ENCODE results near the gene CXCL17.

CXCL17 gene

GRCh38 chr19:42436006-42436405 lies 6.7 kb downstream of the CXCL17 start:
- WGBS (ENCODE audit: extremely low coverage, insufficient coverage, insufficient read length), result no CpG with 5 or more reads among the region's 3 CpGs
- H3K9me3 ChIP-seq (ENCODE audit: insufficient read depth, low read depth, low read length), result no peaks in the 10 kb centered on the region

GRCh38 chr19:42435316-42435715 lies 7.4 kb downstream of the CXCL17 start:
- Histone ChIP-seq H3K79me1 (ENCODE audit: low read length) (no peaks in the 10 kb centered on the region), H3K4me2 (ENCODE audit: low read length) (no peak overlapping the region), H2AFZ (ENCODE audit: insufficient read depth, low read length, poor library complexity) (no peak overlapping the region), H4K12ac (ENCODE audit: low read depth, low read length) (no peak overlapping the region), H3K27ac (ENCODE audit: low read depth, low read length) (no peak overlapping the region), H2AK5ac (ENCODE audit: low read length) (no peak overlapping the region), H3K4me1 (ENCODE audit: control insufficient read depth in 1 of 2, insufficient read depth in 2 of 2, low read length in 2 of 2) (peaks cover 3% of the 10 kb centered on the region in 2 experiments), H3K27me3 (ENCODE audit: insufficient read depth, low read length) (no peaks in the 10 kb centered on the region), H3K9ac (ENCODE audit: low read length) (no peak overlapping the region), H2BK12ac (ENCODE audit: low read length) (no peak overlapping the region), H3K4ac (ENCODE audit: low read depth, low read length) (no peak overlapping the region), H2BK120ac (ENCODE audit: insufficient read depth, low read length, poor library complexity) (no peak overlapping the region), H4K8ac (ENCODE audit: low read depth, low read length) (no peak overlapping the region), H3K18ac (ENCODE audit: low read length) (no peak overlapping the region), H2BK5ac (ENCODE audit: low read depth, low read length, poor library complexity) (no peak overlapping the region), H3K4me3 (ENCODE audit: low read depth, low read length) (no peak overlapping the region), H3K36me3 (ENCODE audit: control insufficient read depth in 1 of 2, insufficient read depth in 2 of 2, low read length in 2 of 2) (no peaks in the 10 kb centered on the region), H4K91ac (ENCODE audit: low read depth, low read length) (no peak overlapping the region), H3K14ac (ENCODE audit: low read length) (no peak overlapping the region), H3K79me2 (ENCODE audit: control insufficient read depth, insufficient read depth, low read length, poor library complexity) (no peaks in the 10 kb centered on the region), H3K23ac (ENCODE audit: low read length) (no peak overlapping the region), H3K9me3 (ENCODE audit: insufficient read depth, low read depth, low read length) (no peaks in the 10 kb centered on the region)
- DNase-seq, result no peak
- no CpG with 5 or more reads among the region's 6 CpGs for WGBS (ENCODE audit: extremely low coverage, insufficient coverage, insufficient read length)

More at GRCh38 chr19:42436006-42436405, 6.7 kb downstream of the CXCL17 start:
- Histone ChIP-seq H4K91ac (ENCODE audit: low read depth, low read length) (no peak overlapping the region), H3K4me3 (ENCODE audit: low read depth, low read length) (no peak overlapping the region), H3K4ac (ENCODE audit: low read depth, low read length) (no peak overlapping the region), H3K4me2 (ENCODE audit: low read length) (no peak overlapping the region), H3K4me1 (ENCODE audit: control insufficient read depth in 1 of 2, insufficient read depth in 2 of 2, low read length in 2 of 2) (peaks cover 7 to 8% of the 10 kb centered on the region in 2 experiments), H2AK5ac (ENCODE audit: low read length) (no peak overlapping the region), H2AFZ (ENCODE audit: insufficient read depth, low read length, poor library complexity) (no peak overlapping the region), H2BK12ac (ENCODE audit: low read length) (no peak overlapping the region), H4K12ac (ENCODE audit: low read depth, low read length) (no peak overlapping the region), H3K9ac (ENCODE audit: low read length) (no peak overlapping the region), H2BK120ac (ENCODE audit: insufficient read depth, low read length, poor library complexity) (no peak overlapping the region), H3K36me3 (ENCODE audit: control insufficient read depth in 1 of 2, insufficient read depth in 2 of 2, low read length in 2 of 2) (no peaks in the 10 kb centered on the region), H3K27ac (ENCODE audit: low read depth, low read length) (no peak overlapping the region), H3K79me1 (ENCODE audit: low read length) (no peaks in the 10 kb centered on the region), H3K23ac (ENCODE audit: low read length) (no peak overlapping the region), H3K27me3 (ENCODE audit: insufficient read depth, low read length) (no peaks in the 10 kb centered on the region), H3K14ac (ENCODE audit: low read length) (no peak overlapping the region), H3K79me2 (ENCODE audit: control insufficient read depth, insufficient read depth, low read length, poor library complexity) (no peaks in the 10 kb centered on the region), H3K18ac (ENCODE audit: low read length) (no peak overlapping the region), H4K8ac (ENCODE audit: low read depth, low read length) (no peak overlapping the region), H2BK5ac (ENCODE audit: low read depth, low read length, poor library complexity) (no peak overlapping the region)
- no peak for DNase-seq

GRCh38 chr19:42433503-42434260 lies 9.1 kb downstream of the CXCL17 start:
- H2AK5ac ChIP-seq (ENCODE audit: low read length), result no peak overlapping the region
- no peak overlapping the region for H2BK120ac ChIP-seq (ENCODE audit: insufficient read depth, low read length, poor library complexity)
- no peak overlapping the region for H3K18ac ChIP-seq (ENCODE audit: low read length)
- H3K9me3 ChIP-seq (ENCODE audit: insufficient read depth, low read depth, low read length), result no peaks in the 10 kb centered on the region
- H3K14ac ChIP-seq (ENCODE audit: low read length), result no peak overlapping the region
- H3K27ac ChIP-seq (ENCODE audit: low read depth, low read length), result no peak overlapping the region
- no peak overlapping the region for H4K8ac ChIP-seq (ENCODE audit: low read depth, low read length)
- no peak overlapping the region for H3K4me2 ChIP-seq (ENCODE audit: low read length)
- no peak overlapping the region for H3K23ac ChIP-seq (ENCODE audit: low read length)
- H3K4me1 ChIP-seq (ENCODE audit: control insufficient read depth in 1 of 2, insufficient read depth in 2 of 2, low read length in 2 of 2), result peaks cover 3% of the 10 kb centered on the region in 2 experiments
- H4K91ac ChIP-seq (ENCODE audit: low read depth, low read length), result no peak overlapping the region
- no peak overlapping the region for H4K12ac ChIP-seq (ENCODE audit: low read depth, low read length)
- no peaks in the 10 kb centered on the region for H3K79me1 ChIP-seq (ENCODE audit: low read length)
- no peaks in the 10 kb centered on the region for H3K79me2 ChIP-seq (ENCODE audit: control insufficient read depth, insufficient read depth, low read length, poor library complexity)
- no peak overlapping the region for H2BK5ac ChIP-seq (ENCODE audit: low read depth, low read length, poor library complexity)
- no peak overlapping the region for H2AFZ ChIP-seq (ENCODE audit: insufficient read depth, low read length, poor library complexity)
- H3K4ac ChIP-seq (ENCODE audit: low read depth, low read length), result no peak overlapping the region
- peak; percentile 46 to 80 for DNase-seq
- no CpG with 5 or more reads among the region's 9 CpGs for WGBS (ENCODE audit: extremely low coverage, insufficient coverage, insufficient read length)
- H3K36me3 ChIP-seq (ENCODE audit: control insufficient read depth in 1 of 2, insufficient read depth in 2 of 2, low read length in 2 of 2), result no peaks in the 10 kb centered on the region
- H3K27me3 ChIP-seq (ENCODE audit: insufficient read depth, low read length), result no peaks in the 10 kb centered on the region
- no peak overlapping the region for H2BK12ac ChIP-seq (ENCODE audit: low read length)
- no peak overlapping the region for H3K4me3 ChIP-seq (ENCODE audit: low read depth, low read length)
- no peak overlapping the region for H3K9ac ChIP-seq (ENCODE audit: low read length)

GRCh38 chr19:42431486-42431885 lies 11.3 kb downstream of the CXCL17 start:
- Histone ChIP-seq H2BK120ac (ENCODE audit: insufficient read depth, low read length, poor library complexity) (no peak overlapping the region), H2BK5ac (ENCODE audit: low read depth, low read length, poor library complexity) (no peak overlapping the region), H3K4me2 (ENCODE audit: low read length) (no peak overlapping the region), H3K79me1 (ENCODE audit: low read length) (no peaks in the 10 kb centered on the region), H3K23ac (ENCODE audit: low read length) (no peak overlapping the region), H3K4me1 (ENCODE audit: control insufficient read depth in 1 of 2, insufficient read depth in 2 of 2, low read length in 2 of 2) (peaks cover 3% of the 10 kb centered on the region in 2 experiments), H3K9me3 (ENCODE audit: insufficient read depth, low read depth, low read length) (no peaks in the 10 kb centered on the region), H2AK5ac (ENCODE audit: low read length) (no peak overlapping the region), H3K27ac (ENCODE audit: low read depth, low read length) (no peak overlapping the region), H4K12ac (ENCODE audit: low read depth, low read length) (no peak overlapping the region), H3K4ac (ENCODE audit: low read depth, low read length) (no peak overlapping the region), H4K8ac (ENCODE audit: low read depth, low read length) (no peak overlapping the region), H3K79me2 (ENCODE audit: control insufficient read depth, insufficient read depth, low read length, poor library complexity) (no peaks in the 10 kb centered on the region), H2BK12ac (ENCODE audit: low read length) (no peak overlapping the region), H3K14ac (ENCODE audit: low read length) (no peak overlapping the region), H3K36me3 (ENCODE audit: control insufficient read depth in 1 of 2, insufficient read depth in 2 of 2, low read length in 2 of 2) (no peaks in the 10 kb centered on the region), H3K27me3 (ENCODE audit: insufficient read depth, low read length) (no peaks in the 10 kb centered on the region), H3K9ac (ENCODE audit: low read length) (no peak overlapping the region), H4K91ac (ENCODE audit: low read depth, low read length) (no peak overlapping the region), H3K18ac (ENCODE audit: low read length) (no peak overlapping the region), H3K4me3 (ENCODE audit: low read depth, low read length) (no peak overlapping the region), H2AFZ (ENCODE audit: insufficient read depth, low read length, poor library complexity) (no peak overlapping the region)
- no CpG with 5 or more reads among the region's 1 CpG for WGBS (ENCODE audit: extremely low coverage, insufficient coverage, insufficient read length)
- no peak for DNase-seq
